HG02759 (cell line): ENCODE results near the gene PPP2R5E.
A peak's percentile ranks its signal among the peaks of the same experiment; 100 is the strongest.
"Not testable (repeated sequence)": the region's sequence is repeated elsewhere in the genome, so short reads cannot be mapped to it uniquely, and the experiment has no call there.

Experiments used
- ATAC-seq: cut with Tn5 transposase; IDR thresholded peaks from one replicate; pipeline ENCODE4 v1.9.1; 2021; ENCODE audit warnings: mild to moderate bottlenecking, moderate library complexity; ENCODE audit not compliant: unreplicated experiment

Gene PPP2R5E

GRCh38 chr14:63388766-63389431, 154.3 kb downstream of the PPP2R5E start:
- ATAC-seq, result peak; percentile 82

GRCh38 chr14:63387711-63388110, 155.5 kb downstream of the PPP2R5E start:
- ATAC-seq, result no peak

- ATAC-seq, result peak; percentile 95
Observed at GRCh38 chr14:63383776-63384367, 159.3 kb downstream of the PPP2R5E start.

- no peak for ATAC-seq
Observed at GRCh38 chr14:63378444-63378843, 164.7 kb downstream of the PPP2R5E start.

- no peak for ATAC-seq
Observed at GRCh38 chr14:63375769-63376168, 167.4 kb downstream of the PPP2R5E start.

GRCh38 chr14:63371613-63372012, 171.6 kb downstream of the PPP2R5E start:
- ATAC-seq, result not testable (repeated sequence)

- no peak for ATAC-seq
Observed at GRCh38 chr14:63371033-63371432, 172.1 kb downstream of the PPP2R5E start.

GRCh38 chr14:63367742-63368364, 175.3 kb downstream of the PPP2R5E start:
- no peak for ATAC-seq

- ATAC-seq, result no peak
Observed at GRCh38 chr14:63362389-63362819, 180.8 kb downstream of the PPP2R5E start.

- ATAC-seq, result no peak
Observed at GRCh38 chr14:63361790-63362189, 181.4 kb downstream of the PPP2R5E start.

- no peak for ATAC-seq
Observed at GRCh38 chr14:63357841-63358240, 185.3 kb downstream of the PPP2R5E start.

GRCh38 chr14:63345826-63346225, 197.4 kb downstream of the PPP2R5E start:
- ATAC-seq, result no peak

- ATAC-seq, result no peak
Observed at GRCh38 chr14:63344336-63344735, 198.8 kb downstream of the PPP2R5E start.

- ATAC-seq, result no peak
Observed at GRCh38 chr14:63343878-63344277, 199.3 kb downstream of the PPP2R5E start.

- no peak for ATAC-seq
Observed at GRCh38 chr14:63342371-63342770, 200.8 kb downstream of the PPP2R5E start.

GRCh38 chr14:63328787-63329737, 214.1 kb downstream of the PPP2R5E start:
- ATAC-seq, result no peak

- no peak for ATAC-seq
Observed at GRCh38 chr14:63326840-63327239, 216.3 kb downstream of the PPP2R5E start.

- no peak for ATAC-seq
Observed at GRCh38 chr14:63322897-63323573, 220.1 kb downstream of the PPP2R5E start.

GRCh38 chr14:63322472-63322871, 220.7 kb downstream of the PPP2R5E start:
- no peak for ATAC-seq
